HG02588 (cell line): Measurements from ENCODE around the gene CAST.
"Not testable (repeated sequence)": the region's sequence is repeated elsewhere in the genome, so short reads cannot be mapped to it uniquely, and the experiment has no call there.

Experiments
- ATAC-seq: cut with Tn5 transposase; IDR thresholded peaks from one replicate; pipeline ENCODE4 v1.9.1; 2021; ENCODE audit warnings: mild to moderate bottlenecking, moderate library complexity; ENCODE audit not compliant: unreplicated experiment

The CAST gene

GRCh38 chr5:96772111-96772510 is 109.9 kb downstream of the CAST start:
- no peak for ATAC-seq

- no peak for ATAC-seq
These were observed 110.4 kb downstream of the CAST start for GRCh38 chr5:96772542-96772941.

- ATAC-seq: no peak
These were observed 112.9 kb downstream of the CAST start for GRCh38 chr5:96775050-96775449.

GRCh38 chr5:96775689-96776088 is 113.5 kb downstream of the CAST start:
- no peak for ATAC-seq

GRCh38 chr5:96776621-96777020 is 114.4 kb downstream of the CAST start:
- ATAC-seq: no peak

- no peak for ATAC-seq
These were observed 116.2 kb downstream of the CAST start for GRCh38 chr5:96778409-96778808.

- no peak for ATAC-seq
These were observed 118.5 kb downstream of the CAST start for GRCh38 chr5:96780626-96781025.

- no peak for ATAC-seq
These were observed 119.1 kb downstream of the CAST start for GRCh38 chr5:96781031-96781971.

- ATAC-seq: no peak
These were observed 121.2 kb downstream of the CAST start for GRCh38 chr5:96783326-96783725.

- ATAC-seq: no peak
These were observed 123.3 kb downstream of the CAST start for GRCh38 chr5:96785326-96786109.

- no peak for ATAC-seq
These were observed 126.1 kb downstream of the CAST start for GRCh38 chr5:96788112-96788749.

- no peak for ATAC-seq
These were observed 127.7 kb downstream of the CAST start for GRCh38 chr5:96789794-96790330.

- no peak for ATAC-seq
These were observed 128.9 kb downstream of the CAST start for GRCh38 chr5:96790961-96791504.

- no peak for ATAC-seq
These were observed 132.6 kb downstream of the CAST start for GRCh38 chr5:96794757-96795156.

- ATAC-seq: no peak
These were observed 133.4 kb downstream of the CAST start for GRCh38 chr5:96795626-96796025.

GRCh38 chr5:96796434-96796833 is 134.3 kb downstream of the CAST start:
- no peak for ATAC-seq

GRCh38 chr5:96801718-96802117 is 139.5 kb downstream of the CAST start:
- ATAC-seq: not testable (repeated sequence)

- ATAC-seq: peak; percentile 28
These were observed 145.0 kb downstream of the CAST start for GRCh38 chr5:96807075-96807654.

- no peak for ATAC-seq
These were observed 146.3 kb downstream of the CAST start for GRCh38 chr5:96808541-96808828.

- ATAC-seq: no peak
These were observed 146.8 kb downstream of the CAST start for GRCh38 chr5:96808868-96809558.
